Vagina (tissue), 2 donors: ENCODE results near the gene SAC3D1. TPM values are rescaled to one million over a fixed set of nuclear protein-coding genes. Genes with fewer than 3 reads are reported as not detected.

Source experiments
- DNase-seq, 2 donors: peaks; one replicate each; pipeline ENCODE4 v3.0.0-alpha.2; 2017; ENCODE audit errors: extremely low spot score in 2 of 2
- H3K27ac ChIP-seq: fragments of 200-600 bp; sonication (generic); one replicate; pipeline ENCODE4 v1.5.1; 2019
- H3K27me3 ChIP-seq: fragments of 200-600 bp; sonication (generic); one replicate; pipeline ENCODE4 v1.5.1; 2019
- H3K36me3 ChIP-seq, 2 donors: fragments of 200-600 bp; sonication (generic); one replicate each; pipeline ENCODE4 v1.5.1; 2017 to 2019
- H3K4me1 ChIP-seq: fragments of 200-600 bp; sonication (generic); one replicate; pipeline ENCODE4 v1.5.1; 2019
- H3K4me3 ChIP-seq, 2 donors: fragments of 200-600 bp; sonication (generic); 1 replicate in 1 of 2; 2 replicates in 1 of 2; pipeline ENCODE4 v1.5.1; 2016 to 2019
- H3K9me3 ChIP-seq: fragments of 200-600 bp; sonication (generic); one replicate; pipeline ENCODE4 v1.5.1; 2019
- POLR2A ChIP-seq, 2 donors: fragments of 450-650 bp; IDR thresholded peaks; one replicate each; pipeline ENCODE4 v1.6.1; 2017; ENCODE audit warnings: antibody characterized with exemption in 2 of 2, mild to moderate bottlenecking in 2 of 2, moderate library complexity in 2 of 2
- POLR2AphosphoS5 ChIP-seq, 2 donors: sonication (generic); formaldehyde crosslinking; IDR thresholded peaks; one replicate each; pipeline ENCODE4 v1.9.0; 2017; ENCODE audit warnings: antibody characterized with exemption in 2 of 2, mild to moderate bottlenecking in 2 of 2, low read depth in 1 of 2; ENCODE audit not compliant: insufficient read depth in 1 of 2
- intact Hi-C: fragments of 100-400 bp; cut with DNase I; formaldehyde crosslinking; loops from one replicate; pipeline ENCODE4 v1.15.1; 2023
- total RNA-seq: library from RNA; depleted of rRNA; stranded (reverse); fragments of >200 nt; gene quantifications from one replicate; pipeline ENCODE4 v1.2.3, GENCODE V29; 2016
- TF ChIP-seq, protein P1 (sequence below), 3 experiments: fragments of 450-650 bp in 2 of 3; fragments of 200-600 bp in 1 of 3; sonication (generic) in 1 of 3; IDR thresholded peaks; one replicate each; pipeline ENCODE4 v1.5.1; 2017 to 2019; ENCODE audit warnings: antibody characterized with exemption in 3 of 3, mild to moderate bottlenecking in 2 of 3, moderate library complexity in 2 of 3

The SAC3D1 gene
- total RNA-seq, result 11.8 TPM

DNA sequence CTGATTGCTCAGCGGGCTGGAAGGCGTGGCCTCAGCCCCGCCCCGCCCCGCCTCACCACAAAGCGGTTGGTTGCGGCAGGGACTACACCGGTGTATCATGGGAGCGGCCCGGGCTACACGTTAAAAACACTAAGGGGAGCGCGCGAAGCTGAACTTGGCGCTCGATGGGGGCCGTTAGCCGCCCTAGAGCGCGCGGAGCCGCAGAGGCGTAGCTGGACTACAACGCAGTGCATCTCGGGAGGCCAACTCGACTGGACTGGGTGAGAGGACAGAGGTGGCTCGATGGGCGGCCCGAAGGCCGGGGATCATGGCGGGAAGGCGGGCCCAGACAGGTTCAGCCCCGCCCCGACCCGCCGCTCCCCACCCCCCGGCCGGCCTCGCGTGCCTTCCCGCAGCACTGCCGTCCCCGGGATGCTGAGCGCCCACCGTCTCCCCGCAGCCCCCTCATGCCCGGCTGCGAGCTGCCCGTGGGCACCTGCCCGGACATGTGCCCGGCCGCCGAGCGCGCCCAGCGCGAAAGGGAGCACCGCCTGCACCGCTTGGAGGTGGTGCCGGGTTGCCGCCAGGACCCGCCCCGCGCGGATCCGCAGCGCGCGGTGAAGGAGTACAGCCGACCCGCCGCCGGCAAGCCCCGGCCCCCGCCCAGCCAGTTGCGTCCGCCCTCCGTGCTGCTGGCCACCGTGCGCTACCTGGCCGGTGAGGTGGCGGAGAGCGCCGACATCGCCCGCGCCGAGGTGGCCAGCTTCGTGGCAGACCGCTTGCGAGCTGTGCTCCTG, at the start of gene SAC3D1:
Gene SAC3D1 (plus strand): TSS at position 364 of the 776 bp plus-strand sequence. CDS start 83 bp downstream, at position 447.
- DNase-seq, result peak in 1 of 2 donors; percentile 92
- Histone ChIP-seq H3K27me3 (no peaks in the 10 kb centered on the region), H3K4me1 (peaks cover 34% of the 10 kb centered on the region), H3K9me3 (no peaks in the 10 kb centered on the region), H3K27ac (peak within 1 kb of the TSS; percentile 88), H3K36me3 (peaks cover 0 to 39% of the 10 kb centered on the region in 2 donors), H3K4me3 (peak within 1 kb of the TSS; percentile 67 to 97)
- TF ChIP-seq POLR2AphosphoS5 (IDR thresholded peaks at IDR 0.05; ENCODE audit: insufficient read depth in 1 of 2, low read depth in 1 of 2) (peak; percentile 87 to 91), POLR2A (IDR thresholded peaks at IDR 0.05) (no peak)
- TF ChIP-seq, protein P1, sequence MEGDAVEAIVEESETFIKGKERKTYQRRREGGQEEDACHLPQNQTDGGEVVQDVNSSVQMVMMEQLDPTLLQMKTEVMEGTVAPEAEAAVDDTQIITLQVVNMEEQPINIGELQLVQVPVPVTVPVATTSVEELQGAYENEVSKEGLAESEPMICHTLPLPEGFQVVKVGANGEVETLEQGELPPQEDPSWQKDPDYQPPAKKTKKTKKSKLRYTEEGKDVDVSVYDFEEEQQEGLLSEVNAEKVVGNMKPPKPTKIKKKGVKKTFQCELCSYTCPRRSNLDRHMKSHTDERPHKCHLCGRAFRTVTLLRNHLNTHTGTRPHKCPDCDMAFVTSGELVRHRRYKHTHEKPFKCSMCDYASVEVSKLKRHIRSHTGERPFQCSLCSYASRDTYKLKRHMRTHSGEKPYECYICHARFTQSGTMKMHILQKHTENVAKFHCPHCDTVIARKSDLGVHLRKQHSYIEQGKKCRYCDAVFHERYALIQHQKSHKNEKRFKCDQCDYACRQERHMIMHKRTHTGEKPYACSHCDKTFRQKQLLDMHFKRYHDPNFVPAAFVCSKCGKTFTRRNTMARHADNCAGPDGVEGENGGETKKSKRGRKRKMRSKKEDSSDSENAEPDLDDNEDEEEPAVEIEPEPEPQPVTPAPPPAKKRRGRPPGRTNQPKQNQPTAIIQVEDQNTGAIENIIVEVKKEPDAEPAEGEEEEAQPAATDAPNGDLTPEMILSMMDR (IDR thresholded peaks at IDR 0.05), result peak in 1 of 3 experiments; percentile 19
- intact Hi-C loops, result no loop called here

DNA sequence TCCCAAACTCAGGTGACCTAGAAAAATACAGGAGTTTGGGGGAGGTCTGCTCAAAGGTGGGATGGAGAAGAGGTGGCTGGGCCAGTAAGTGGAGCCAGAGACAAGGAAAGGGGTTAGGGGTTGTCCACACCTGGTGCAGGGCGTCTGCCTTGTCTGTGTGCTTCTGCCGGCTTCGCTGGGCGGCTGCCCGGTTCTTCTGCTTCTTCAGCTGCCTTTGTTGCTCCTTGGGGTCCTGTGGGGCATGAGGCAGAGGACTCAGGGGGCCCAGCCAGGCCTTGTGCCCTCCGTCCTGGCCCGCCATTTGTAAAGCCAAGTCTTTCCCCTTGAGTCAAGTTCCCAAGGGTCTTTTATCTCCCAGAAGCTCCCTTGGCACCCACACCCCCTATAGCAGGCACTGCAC, 46.7 kb upstream of the SAC3D1 start:
- H3K27ac ChIP-seq, result no peak overlapping the region
- no peaks in the 10 kb centered on the region for H3K9me3 ChIP-seq
- no peak for DNase-seq
- intact Hi-C loops, result no loop called here
- no peaks in the 10 kb centered on the region for H3K27me3 ChIP-seq
- H3K4me3 ChIP-seq, result no peak overlapping the region
- H3K4me1 ChIP-seq, result peaks cover 10% of the 10 kb centered on the region
- no peaks in the 10 kb centered on the region for H3K36me3 ChIP-seq
- TF ChIP-seq POLR2A (IDR thresholded peaks at IDR 0.05), result no peak
- no peak for TF ChIP-seq POLR2AphosphoS5 (IDR thresholded peaks at IDR 0.05; ENCODE audit: insufficient read depth in 1 of 2, low read depth in 1 of 2)
- TF ChIP-seq, protein P1 (IDR thresholded peaks at IDR 0.05), result no peak

DNA sequence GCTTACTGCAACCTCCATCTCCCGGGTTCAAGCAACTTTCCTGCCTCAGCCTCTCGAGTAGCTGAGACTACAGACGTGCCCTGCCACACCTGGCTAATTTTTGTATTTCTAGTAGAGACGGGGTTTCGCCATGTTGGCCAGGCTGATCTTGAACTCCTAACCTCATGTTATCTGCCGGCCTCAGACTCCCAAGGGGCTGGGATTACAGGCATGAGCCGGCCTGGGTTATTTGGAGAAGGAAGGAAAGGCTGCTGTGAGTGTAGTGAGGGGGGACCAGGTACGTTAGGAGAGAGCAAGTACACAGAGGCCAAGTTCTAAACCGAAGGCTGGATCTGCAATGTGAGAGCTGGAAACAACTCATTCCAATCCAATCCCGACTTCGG, 44.7 kb upstream of the SAC3D1 start:
- DNase-seq, result no peak
- H3K36me3 ChIP-seq, result no peaks in the 10 kb centered on the region
- H3K4me3 ChIP-seq, result peak overlapping the region; percentile 29 to 39
- TF ChIP-seq POLR2AphosphoS5 (IDR thresholded peaks at IDR 0.05; ENCODE audit: insufficient read depth in 1 of 2, low read depth in 1 of 2) (no peak), POLR2A (IDR thresholded peaks at IDR 0.05) (no peak)
- TF ChIP-seq, protein P1 (IDR thresholded peaks at IDR 0.05), result no peak
- peak overlapping the region; percentile 46 for H3K27ac ChIP-seq
- intact Hi-C loops, result no loop called here
- H3K27me3 ChIP-seq, result no peaks in the 10 kb centered on the region
- no peaks in the 10 kb centered on the region for H3K4me1 ChIP-seq
- no peaks in the 10 kb centered on the region for H3K9me3 ChIP-seq

DNA sequence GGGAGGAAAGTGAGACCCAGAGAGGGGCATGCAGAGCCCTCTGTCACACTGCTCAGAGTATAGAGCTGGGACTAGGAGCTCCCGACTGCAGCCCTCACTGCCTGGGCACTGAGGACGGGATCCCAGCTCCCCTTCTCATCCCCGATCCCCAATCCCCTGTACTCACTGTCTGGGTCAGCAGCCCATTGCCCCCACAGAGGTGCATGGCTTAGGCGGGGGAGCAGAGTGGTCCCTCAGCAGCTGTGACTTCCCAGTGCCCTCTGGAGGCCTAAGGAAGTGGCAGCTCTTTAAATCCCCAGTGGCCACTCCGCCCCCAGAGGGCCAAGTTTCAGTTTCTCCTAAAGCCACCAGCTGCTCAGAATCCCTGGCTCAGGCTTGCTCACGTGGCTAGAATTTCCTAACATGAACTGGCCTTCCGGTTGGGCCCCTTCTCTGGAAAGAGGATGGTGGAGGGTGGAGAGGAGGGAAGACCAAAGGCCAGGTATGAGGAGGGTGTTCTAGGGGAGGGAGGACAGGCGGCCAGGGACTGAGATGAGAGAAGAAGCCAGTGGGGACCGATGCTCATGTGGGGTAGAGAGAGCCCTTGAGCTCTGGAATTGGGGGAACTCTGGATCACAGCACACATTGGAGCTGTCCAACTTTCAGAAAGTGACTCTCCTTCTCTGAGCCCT, 44.2 kb upstream of the SAC3D1 start, which contains the start of gene BATF2:
Gene BATF2 (minus strand): TSS at position 262 of the 671 bp plus-strand sequence. CDS start 57 bp downstream, at position 205.
- Histone ChIP-seq H3K27ac (peak within 1 kb of the TSS; percentile 46), H3K4me1 (no peaks in the 10 kb centered on the region), H3K36me3 (no peaks in the 10 kb centered on the region), H3K4me3 (peak within 1 kb of the TSS; percentile 29 to 39), H3K27me3 (no peaks in the 10 kb centered on the region), H3K9me3 (no peaks in the 10 kb centered on the region)
- DNase-seq, result no peak
- intact Hi-C loops, result no loop called here
- TF ChIP-seq POLR2A (IDR thresholded peaks at IDR 0.05) (no peak), POLR2AphosphoS5 (IDR thresholded peaks at IDR 0.05; ENCODE audit: insufficient read depth in 1 of 2, low read depth in 1 of 2) (peak; percentile 17 to 65)

GRCh38 chr11:64998141-64998540, 42.9 kb upstream of the SAC3D1 start:
- no peak overlapping the region for H3K27ac ChIP-seq
- no peaks in the 10 kb centered on the region for H3K4me1 ChIP-seq
- TF ChIP-seq, protein P1 (IDR thresholded peaks at IDR 0.05), result no peak
- TF ChIP-seq POLR2A (IDR thresholded peaks at IDR 0.05), result no peak
- TF ChIP-seq POLR2AphosphoS5 (IDR thresholded peaks at IDR 0.05; ENCODE audit: insufficient read depth in 1 of 2, low read depth in 1 of 2), result no peak
- no peaks in the 10 kb centered on the region for H3K36me3 ChIP-seq
- no peak for DNase-seq
- H3K9me3 ChIP-seq, result no peaks in the 10 kb centered on the region
- no peaks in the 10 kb centered on the region for H3K27me3 ChIP-seq
- no peak overlapping the region for H3K4me3 ChIP-seq
- intact Hi-C loops, result no loop called here
